ENCODE data around the gene GTF2E1. TPM values are rescaled to one million over a fixed set of nuclear protein-coding genes. Genes with fewer than 3 reads are reported as not detected.
"Not testable (repeated sequence)": the region's sequence is repeated elsewhere in the genome, so short reads cannot be mapped to it uniquely, and the experiment has no call there.

The GTF2E1 gene
- total RNA-seq, 4 donors from 2014 or later, result 9.0 to 32.4 (median 14.5) TPM

GRCh38 chr3:120756061-120756460 lies 13.5 kb downstream of the GTF2E1 start:
- in situ Hi-C loops (cut with MboI; ENCODE audit: low pct_ligation_motif_present in 1 of 4, low pct_unique_long_range_greater_than_20kb in 1 of 4, low sequenced_read_pairs in 3 of 4), result no loop called here
- no peak for DNase-seq

DNA sequence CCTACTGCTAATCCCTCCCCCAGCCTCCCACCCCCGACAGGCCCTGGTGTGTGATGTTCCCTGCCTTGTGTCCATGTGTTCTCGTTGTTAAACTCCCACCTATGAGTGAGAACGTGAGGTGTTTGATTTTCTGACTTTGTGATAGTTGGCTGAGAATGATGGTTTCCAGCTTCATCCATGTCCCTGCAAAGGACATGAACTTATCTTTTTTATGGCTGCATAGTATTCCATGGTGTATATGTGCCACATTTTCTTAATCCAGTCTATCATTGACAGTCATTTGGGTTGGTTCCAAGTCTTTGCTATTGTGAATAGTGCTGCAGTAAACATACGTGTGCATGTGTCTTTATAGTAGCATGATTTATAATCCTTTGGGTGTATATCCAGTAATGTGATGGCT lies 16.0 kb downstream of the GTF2E1 start:
- H3K4me1 ChIP-seq; intact Hi-C loops (cut with DNase I; ENCODE audit: low total_unique reads); H3K27ac ChIP-seq; H3K27me3 ChIP-seq; H3K9me3 ChIP-seq; in situ Hi-C loops (cut with MboI; ENCODE audit: low pct_ligation_motif_present in 1 of 4, low pct_unique_long_range_greater_than_20kb in 1 of 4, low sequenced_read_pairs in 3 of 4); H3K4me3 ChIP-seq; H3K36me3 ChIP-seq; DNase-seq: not testable (repeated sequence)
- WGBS, 2 donors (ENCODE audit: low coverage in 1 of 2), result 61 to 84% methylated on average over 3 to 4 of the region's 4 CpGs

More at GRCh38 chr3:120756061-120756460, 13.5 kb downstream of the GTF2E1 start:
- H3K36me3 ChIP-seq, result peaks cover 0 to 9% (median under 1%) of the 10 kb centered on the region in 4 donors
- intact Hi-C loops (cut with DNase I; ENCODE audit: low total_unique reads), result no loop called here
- WGBS, 2 donors (ENCODE audit: low coverage in 1 of 2), result 91 to 100% methylated on average over 2 of the region's 2 CpGs
- no peak for TF ChIP-seq CTCF (IDR thresholded peaks at IDR 0.05)
- TF ChIP-seq POLR2A (IDR thresholded peaks at IDR 0.05), result no peak
- TF ChIP-seq EP300 (IDR thresholded peaks at IDR 0.05; ENCODE audit: low read depth), result no peak
- no peak for TF ChIP-seq POLR2AphosphoS5 (IDR thresholded peaks at IDR 0.05)
- no peaks in the 10 kb centered on the region for H3K4me1 ChIP-seq
- no peak overlapping the region for H3K4me3 ChIP-seq
- no peak overlapping the region for H3K27ac ChIP-seq
- no peaks in the 10 kb centered on the region for H3K27me3 ChIP-seq
- H3K9me3 ChIP-seq, result no peaks in the 10 kb centered on the region

DNA sequence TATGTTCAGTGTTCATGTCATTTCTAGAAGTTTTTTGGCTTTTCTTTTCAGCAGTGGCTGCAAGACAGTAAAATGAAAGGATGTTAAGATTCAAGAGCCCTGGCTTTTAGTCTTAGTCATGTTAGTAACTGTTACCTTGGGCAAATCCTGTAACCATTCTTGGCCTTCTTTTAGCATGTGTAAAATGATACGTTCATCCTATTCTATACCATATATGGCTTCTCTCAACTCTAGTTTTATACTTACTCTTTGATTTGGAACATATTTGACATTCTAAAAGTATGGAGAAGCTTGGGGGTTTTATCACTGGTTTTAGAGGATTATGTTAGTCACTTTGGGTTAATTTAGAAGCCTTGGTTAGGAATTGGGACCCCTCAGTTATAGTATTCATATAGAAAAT lies 20.1 kb downstream of the GTF2E1 start:
- TF ChIP-seq EP300 (IDR thresholded peaks at IDR 0.05; ENCODE audit: low read depth) (no peak), POLR2A (IDR thresholded peaks at IDR 0.05) (no peak), CTCF (IDR thresholded peaks at IDR 0.05) (no peak), POLR2AphosphoS5 (IDR thresholded peaks at IDR 0.05) (no peak)
- DNase-seq, result no peak
- no peaks in the 10 kb centered on the region for H3K27me3 ChIP-seq
- no peak overlapping the region for H3K4me3 ChIP-seq
- intact Hi-C loops (cut with DNase I; ENCODE audit: low total_unique reads), result no loop called here
- no peaks in the 10 kb centered on the region for H3K36me3 ChIP-seq
- no peak overlapping the region for H3K27ac ChIP-seq
- peaks cover 0 to 24% (median 14%) of the 10 kb centered on the region in 4 donors for H3K4me1 ChIP-seq
- in situ Hi-C loops (cut with MboI; ENCODE audit: low pct_ligation_motif_present in 1 of 4, low pct_unique_long_range_greater_than_20kb in 1 of 4, low sequenced_read_pairs in 3 of 4), result no loop called here
- no peaks in the 10 kb centered on the region for H3K9me3 ChIP-seq
- 68 to 75% methylated on average over 1 of the region's 1 CpG for WGBS, 2 donors (ENCODE audit: low coverage in 1 of 2)

GRCh38 chr3:120763601-120764000 lies 21.1 kb downstream of the GTF2E1 start:
- 48 to 60% methylated on average over 1 of the region's 1 CpG for WGBS, 2 donors (ENCODE audit: low coverage in 1 of 2)
- no peak overlapping the region for H3K4me3 ChIP-seq
- no peaks in the 10 kb centered on the region for H3K27me3 ChIP-seq
- TF ChIP-seq CTCF (IDR thresholded peaks at IDR 0.05), result no peak
- in situ Hi-C loops (cut with MboI; ENCODE audit: low pct_ligation_motif_present in 1 of 4, low pct_unique_long_range_greater_than_20kb in 1 of 4, low sequenced_read_pairs in 3 of 4) (no loop called here), intact Hi-C loops (cut with DNase I; ENCODE audit: low total_unique reads) (no loop called here)
- peaks cover 0 to 25% (median 17%) of the 10 kb centered on the region in 4 donors for H3K4me1 ChIP-seq
- H3K9me3 ChIP-seq, result no peaks in the 10 kb centered on the region
- H3K36me3 ChIP-seq, result no peaks in the 10 kb centered on the region
- H3K27ac ChIP-seq, result no peak overlapping the region
- no peak for DNase-seq

GRCh38 chr3:120764206-120764605 lies 21.7 kb downstream of the GTF2E1 start:
- DNase-seq, result no peak
- intact Hi-C loops (cut with DNase I; ENCODE audit: low total_unique reads), result no loop called here
- H3K4me3 ChIP-seq, result no peak overlapping the region
- H3K27me3 ChIP-seq, result no peaks in the 10 kb centered on the region
- no peak for TF ChIP-seq CTCF (IDR thresholded peaks at IDR 0.05)
- no peak for TF ChIP-seq POLR2AphosphoS5 (IDR thresholded peaks at IDR 0.05)
- TF ChIP-seq POLR2A (IDR thresholded peaks at IDR 0.05), result no peak
- H3K9me3 ChIP-seq, result no peaks in the 10 kb centered on the region
- H3K36me3 ChIP-seq, result no peaks in the 10 kb centered on the region
- in situ Hi-C loops (cut with MboI; ENCODE audit: low pct_ligation_motif_present in 1 of 4, low pct_unique_long_range_greater_than_20kb in 1 of 4, low sequenced_read_pairs in 3 of 4), result no loop called here
- no peak overlapping the region for H3K27ac ChIP-seq
- peaks cover 0 to 25% (median 17%) of the 10 kb centered on the region in 4 donors for H3K4me1 ChIP-seq
